GM06990 (cell line): ENCODE measurements around the gene SLC29A4.

Experiments
- DNase-seq: peaks from one replicate; pipeline ENCODE4 v3.0.0-alpha.2; 2011; ENCODE audit not compliant: insufficient read length; ENCODE audit errors: extremely low read depth
- H3K27me3 ChIP-seq: replicated peaks from 2 replicates; pipeline ENCODE4 v1.6.0; 2011; ENCODE audit warnings: low read length; ENCODE audit not compliant: control insufficient read depth, insufficient read depth
- H3K36me3 ChIP-seq: 2 replicates; pipeline ENCODE4 v1.5.1; 2011; ENCODE audit warnings: low read length; ENCODE audit not compliant: control insufficient read depth, insufficient read depth
- H3K4me3 ChIP-seq: replicated peaks from 2 replicates; pipeline ENCODE4 v1.5.1; 2011; ENCODE audit warnings: low read depth, mild to moderate bottlenecking, control low read depth, low read length
- TF ChIP-seq, protein P1 (sequence below): IDR thresholded peaks from 2 replicates; pipeline ENCODE4 v1.5.1; 2011; ENCODE audit warnings: low read length, control low read depth, mild to moderate bottlenecking, inconsistent platforms; ENCODE audit not compliant: insufficient read depth, poor library complexity, severe bottlenecking

Gene SLC29A4

GRCh38 chr7:5282543-5283316, at the start of gene SLC29A4:
Gene SLC29A4 (plus strand): TSS chr7:5282943. CDS start chr7:5287817, 4,874 bp downstream.
- no peaks in the 10 kb centered on the region for H3K27me3 ChIP-seq
- H3K36me3 ChIP-seq = no peaks in the 10 kb centered on the region
- TF ChIP-seq, protein P1, sequence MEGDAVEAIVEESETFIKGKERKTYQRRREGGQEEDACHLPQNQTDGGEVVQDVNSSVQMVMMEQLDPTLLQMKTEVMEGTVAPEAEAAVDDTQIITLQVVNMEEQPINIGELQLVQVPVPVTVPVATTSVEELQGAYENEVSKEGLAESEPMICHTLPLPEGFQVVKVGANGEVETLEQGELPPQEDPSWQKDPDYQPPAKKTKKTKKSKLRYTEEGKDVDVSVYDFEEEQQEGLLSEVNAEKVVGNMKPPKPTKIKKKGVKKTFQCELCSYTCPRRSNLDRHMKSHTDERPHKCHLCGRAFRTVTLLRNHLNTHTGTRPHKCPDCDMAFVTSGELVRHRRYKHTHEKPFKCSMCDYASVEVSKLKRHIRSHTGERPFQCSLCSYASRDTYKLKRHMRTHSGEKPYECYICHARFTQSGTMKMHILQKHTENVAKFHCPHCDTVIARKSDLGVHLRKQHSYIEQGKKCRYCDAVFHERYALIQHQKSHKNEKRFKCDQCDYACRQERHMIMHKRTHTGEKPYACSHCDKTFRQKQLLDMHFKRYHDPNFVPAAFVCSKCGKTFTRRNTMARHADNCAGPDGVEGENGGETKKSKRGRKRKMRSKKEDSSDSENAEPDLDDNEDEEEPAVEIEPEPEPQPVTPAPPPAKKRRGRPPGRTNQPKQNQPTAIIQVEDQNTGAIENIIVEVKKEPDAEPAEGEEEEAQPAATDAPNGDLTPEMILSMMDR = no peak
- DNase-seq = no peak
- H3K4me3 ChIP-seq = no peak within 1 kb of the TSS

- TF ChIP-seq, protein P1 = no peak
- Histone ChIP-seq H3K4me3 (no peak overlapping the region), H3K36me3 (peaks cover 1% of the 10 kb centered on the region), H3K27me3 (no peaks in the 10 kb centered on the region)
- DNase-seq = peak; percentile 70
Measured at GRCh38 chr7:5234852-5235831, 47.6 kb upstream of the SLC29A4 start.

DNA sequence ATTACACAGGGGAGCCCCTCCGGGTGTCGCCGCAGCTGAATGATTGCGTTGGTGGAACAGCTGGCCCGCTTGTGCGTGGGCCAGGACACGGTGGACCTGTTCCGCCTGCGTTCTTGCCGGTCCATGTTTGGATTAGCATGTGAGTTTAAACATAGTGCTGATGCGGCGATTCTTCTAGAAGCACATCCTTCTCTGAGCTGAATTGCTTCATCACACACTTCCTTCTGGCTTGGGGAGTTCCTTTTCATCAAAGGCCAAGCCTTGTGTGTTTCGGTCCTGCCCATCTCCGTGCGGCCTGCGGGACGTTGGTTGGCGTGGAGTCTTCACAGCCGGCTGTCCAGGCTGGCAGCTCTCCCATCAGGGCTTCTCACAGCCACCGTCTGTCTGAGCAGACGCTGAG, 45.5 kb upstream of the SLC29A4 start:
- Histone ChIP-seq H3K27me3 (no peaks in the 10 kb centered on the region; the same call in 1 of the 2 replicates), H3K36me3 (no peaks in the 10 kb centered on the region; the same call in 1 of the 2 replicates), H3K4me3 (no peak overlapping the region)
- TF ChIP-seq, protein P1 = no peak
- peak; percentile 63 for DNase-seq

DNA sequence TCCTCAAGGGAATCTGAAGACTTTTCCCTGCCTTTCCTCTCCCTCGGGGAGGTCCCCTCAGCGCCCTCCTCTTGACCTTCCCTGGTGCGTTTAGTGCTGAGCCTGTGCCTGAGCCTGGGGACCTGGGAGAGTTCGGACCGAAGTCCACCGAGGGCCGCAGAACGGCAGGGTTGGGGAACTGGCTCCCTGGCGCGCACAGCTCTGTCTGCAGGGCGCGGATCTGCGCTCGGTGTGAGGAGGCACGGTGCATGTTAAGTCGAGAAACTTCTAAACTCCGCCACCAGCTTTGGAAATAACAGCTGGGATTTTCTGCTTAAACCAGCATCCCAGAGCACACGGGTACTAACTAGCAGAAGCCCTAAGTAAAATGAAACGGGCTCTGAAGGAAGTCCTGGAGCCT, 44.2 kb upstream of the SLC29A4 start:
- Histone ChIP-seq H3K4me3 (no peak overlapping the region), H3K36me3 (no peaks in the 10 kb centered on the region), H3K27me3 (no peaks in the 10 kb centered on the region; the same call in 1 of the 2 replicates)
- DNase-seq = no peak
- TF ChIP-seq, protein P1 = no peak

- Histone ChIP-seq H3K36me3 (no peaks in the 10 kb centered on the region), H3K27me3 (no peaks in the 10 kb centered on the region; the same call in 1 of the 2 replicates), H3K4me3 (no peak overlapping the region)
- DNase-seq = no peak
- TF ChIP-seq, protein P1 = no peak
Measured at GRCh38 chr7:5243261-5243660, 39.5 kb upstream of the SLC29A4 start.
